HCT116 (cell line): Measurements from ENCODE around the gene EMD. TPM values are rescaled to one million over a fixed set of nuclear protein-coding genes. Genes with fewer than 3 reads are reported as not detected.

ENCODE experiments used
- ATAC-seq: fragments of 200-7000 bp; cut with Tn5 transposase; 2 replicates; pipeline ENCODE4 v1.9.1; 2020; ENCODE audit warnings: mild to moderate bottlenecking, moderate library complexity
- BruUV-seq: library from RNA; stranded (reverse); fragments of 400-500 nt; replicated peaks from 2 replicates; lab custom pipeline; 2021; lab: Mats Ljungman, UMichigan
- CTCF ChIA-PET: fragments of 300-600 bp; sonication (Branson Sonifier 250); formaldehyde crosslinking; loops from one replicate; lab custom pipeline; 2021; ENCODE audit warnings: antibody characterized with exemption; lab: Charles Lee
- POLR2A ChIA-PET: fragments of 300-600, 350-600 bp; sonication (Branson Sonifier 250); formaldehyde crosslinking; loops from one replicate; lab custom pipeline; 2021; ENCODE audit warnings: antibody characterized with exemption; lab: Charles Lee
- RAD21 ChIA-PET, 2 experiments: fragments of 300-600 bp; sonication (Branson Sonifier 250); formaldehyde crosslinking; loops; one replicate each; lab custom pipeline; 2023; ENCODE audit warnings: low total read pairs in 2 of 2; ENCODE audit not compliant: uncharacterized antibody in 2 of 2, unreplicated experiment in 2 of 2, low non-redundant PET in 1 of 2; lab: Charles Lee
- DNase-seq: peaks from one replicate; pipeline ENCODE4 v3.0.0-alpha.2; 2010; ENCODE audit warnings: low read depth, low spot score
- H2AFZ ChIP-seq: fragments of 200-600 bp; shearing (Covaris generic), sonication (generic); 2 replicates; pipeline ENCODE4 v1.6.1; 2017; ENCODE audit warnings: low read depth, mixed run types, mixed read lengths, antibody characterized with exemption, low read length; ENCODE audit not compliant: poor library complexity, severe bottlenecking
- H3K27ac ChIP-seq: 2 replicates; pipeline ENCODE4 v1.5.1; 2012; ENCODE audit warnings: low read depth, low read length
- H3K27me3 ChIP-seq: fragments of 200-600 bp; sonication (generic); 2 replicates; pipeline ENCODE4 v1.6.1; 2016; ENCODE audit warnings: mixed run types, low read length, mixed read lengths; ENCODE audit not compliant: insufficient read depth
- H3K36me3 ChIP-seq, 2 experiments: fragments of 200-500 bp in 1 of 2; fragments of 200-600 bp in 1 of 2; sonication (Bioruptor generic) in 1 of 2; sonication (generic) in 1 of 2; 2 replicates each; pipeline versions ENCODE4 v1.5.1 to v1.6.1; 2014 to 2016; ENCODE audit warnings: low read length in 2 of 2, inconsistent platforms in 1 of 2, mixed read lengths in 1 of 2, mixed run types in 1 of 2; ENCODE audit not compliant: insufficient read depth in 2 of 2, control insufficient read depth in 1 of 2
- H3K4me1 ChIP-seq, 2 experiments: fragments of 200-600 bp in 1 of 2; sonication (generic) in 1 of 2; 2 replicates each; pipeline versions ENCODE4 v1.5.1 to v1.6.1; 2012 to 2017; ENCODE audit warnings: low read length in 2 of 2, inconsistent platforms in 1 of 2, mild to moderate bottlenecking in 1 of 2, mixed read lengths in 1 of 2, mixed run types in 1 of 2, moderate library complexity in 1 of 2; ENCODE audit not compliant: insufficient read depth in 2 of 2, control insufficient read depth in 1 of 2
- H3K4me2 ChIP-seq: fragments of 200-600 bp; sonication (generic); 2 replicates; pipeline ENCODE4 v1.6.1; 2017; ENCODE audit warnings: mixed run types, low read length, mixed read lengths
- H3K4me3 ChIP-seq, 2 experiments: fragments of 200-600 bp in 1 of 2; sonication (generic) in 1 of 2; replicated peaks in 1 of 2; 2 replicates each; pipeline ENCODE4 v1.5.1; 2011 to 2016; ENCODE audit warnings: low read length in 2 of 2, control low read depth in 1 of 2, low read depth in 1 of 2, mild to moderate bottlenecking in 1 of 2, mixed read lengths in 1 of 2, mixed run types in 1 of 2
- H3K79me2 ChIP-seq: fragments of 200-600 bp; sonication (generic); 2 replicates; pipeline ENCODE4 v1.6.1; 2017; ENCODE audit warnings: mild to moderate bottlenecking, mixed run types, low read length, moderate library complexity, mixed read lengths; ENCODE audit not compliant: insufficient read depth
- H3K9ac ChIP-seq: fragments of 200-600 bp; sonication (generic); 2 replicates; pipeline ENCODE4 v1.6.1; 2016; ENCODE audit warnings: low read length, mixed read lengths
- H3K9me2 ChIP-seq: fragments of 200-600 bp; sonication (generic), shearing (Covaris generic); 2 replicates; pipeline ENCODE4 v1.6.1; 2017; ENCODE audit warnings: mixed run types, mild to moderate bottlenecking, moderate library complexity; ENCODE audit not compliant: insufficient read depth
- H3K9me3 ChIP-seq, 2 experiments: fragments of 200-500 bp in 1 of 2; fragments of 200-600 bp in 1 of 2; sonication (Bioruptor generic) in 1 of 2; sonication (generic) in 1 of 2; 2 replicates each; pipeline ENCODE4 v1.6.1; 2014 to 2017; ENCODE audit warnings: low read length in 2 of 2, mixed read lengths in 2 of 2, inconsistent platforms in 1 of 2, low read depth in 1 of 2, mild to moderate bottlenecking in 1 of 2, mixed run types in 1 of 2, moderate library complexity in 1 of 2; ENCODE audit not compliant: control insufficient read depth in 1 of 2, insufficient read depth in 1 of 2
- H4K20me1 ChIP-seq: fragments of 200-600 bp; sonication (generic), shearing (Covaris generic); 2 replicates; pipeline ENCODE4 v1.6.1; 2017; ENCODE audit warnings: mixed run types, mild to moderate bottlenecking, moderate library complexity; ENCODE audit not compliant: insufficient read depth
- CEBPB ChIP-seq: IDR thresholded peaks from 2 replicates; pipeline ENCODE4 v1.6.1; 2012; ENCODE audit warnings: low read depth
- EGR1 ChIP-seq: IDR thresholded peaks from 2 replicates; pipeline ENCODE4 v1.6.1; 2012; ENCODE audit warnings: low read depth
- EZH2 ChIP-seq: fragments of 200-600 bp; sonication (generic); IDR thresholded peaks from 2 replicates; pipeline ENCODE4 v1.6.1; 2017; ENCODE audit warnings: antibody characterized with exemption, mixed run types
- EZH2phosphoT487 ChIP-seq: fragments of 200-600 bp; IDR thresholded peaks from 2 replicates; pipeline ENCODE4 v1.6.1; 2018; ENCODE audit warnings: antibody characterized with exemption, borderline replicate concordance
- FOSL1 ChIP-seq: IDR thresholded peaks from 2 replicates; pipeline ENCODE4 v1.6.1; 2012; ENCODE audit warnings: low read depth
- JUND ChIP-seq: IDR thresholded peaks from 2 replicates; pipeline ENCODE4 v1.6.1; 2012
- POLR2A ChIP-seq: IDR thresholded peaks from 2 replicates; pipeline ENCODE4 v1.7.0; 2011; ENCODE audit warnings: borderline replicate concordance; ENCODE audit not compliant: insufficient read depth, insufficient read length; ENCODE audit errors: extremely low read depth
- POLR2AphosphoS5 ChIP-seq: IDR thresholded peaks from 2 replicates; pipeline ENCODE4 v1.6.1; 2011; ENCODE audit warnings: mild to moderate bottlenecking, low read depth, low read length, moderate library complexity
- RAD21 ChIP-seq: IDR thresholded peaks from 2 replicates; pipeline ENCODE4 v1.6.1; 2012; ENCODE audit warnings: low read depth, mild to moderate bottlenecking
- SIN3A ChIP-seq: IDR thresholded peaks from 2 replicates; pipeline ENCODE4 v1.6.1; 2012; ENCODE audit warnings: low read depth
- SP1 ChIP-seq: IDR thresholded peaks from 2 replicates; pipeline ENCODE4 v1.6.1; 2012; ENCODE audit warnings: low read depth
- SRF ChIP-seq: IDR thresholded peaks from 2 replicates; pipeline ENCODE4 v1.6.1; 2012; ENCODE audit warnings: low read depth
- YY1 ChIP-seq: IDR thresholded peaks from 2 replicates; pipeline ENCODE4 v1.6.1; 2011; ENCODE audit warnings: low read length, low read depth, moderate library complexity, mild to moderate bottlenecking; ENCODE audit not compliant: insufficient replicate concordance; ENCODE audit errors: extremely low read depth
- ZFX ChIP-seq: fragments of 450-650 bp; IDR thresholded peaks from 2 replicates; pipeline ENCODE4 v1.6.1; 2017
- ZNF274 ChIP-seq: fragments of 200-500 bp; sonication (Bioruptor generic); IDR thresholded peaks from 2 replicates; pipeline ENCODE4 v1.6.1; 2014; ENCODE audit warnings: mild to moderate bottlenecking, low read depth, low read length, inconsistent platforms
- intact Hi-C: fragments of 100-400 bp; cut with micrococcal nuclease; formaldehyde crosslinking; loops from 2 replicates; pipeline ENCODE4 v1.10.0; 2022
- total RNA-seq: library from RNA; stranded (reverse); gene quantifications from one replicate; pipeline ENCODE4 v1.2.1, GENCODE V29; 2021; ENCODE audit not compliant: unreplicated experiment
- TF ChIP-seq, protein P1 (sequence below): IDR thresholded peaks from 2 replicates; pipeline ENCODE4 v1.6.1; 2012
- TF ChIP-seq, protein P2 (sequence below): IDR thresholded peaks from 2 replicates; pipeline ENCODE4 v1.6.1; 2012
- TF ChIP-seq, protein P3 (sequence below): IDR thresholded peaks from 2 replicates; pipeline ENCODE4 v1.6.1; 2011; ENCODE audit warnings: mild to moderate bottlenecking, low read length, moderate library complexity; ENCODE audit not compliant: insufficient replicate concordance; ENCODE audit errors: extremely low read depth
- TF ChIP-seq, protein P4 (sequence below): IDR thresholded peaks from 2 replicates; pipeline ENCODE4 v1.6.1; 2012; ENCODE audit warnings: low read depth

The EMD gene
- total RNA-seq, 1 experiment from 2014 or later: 102 TPM

DNA sequence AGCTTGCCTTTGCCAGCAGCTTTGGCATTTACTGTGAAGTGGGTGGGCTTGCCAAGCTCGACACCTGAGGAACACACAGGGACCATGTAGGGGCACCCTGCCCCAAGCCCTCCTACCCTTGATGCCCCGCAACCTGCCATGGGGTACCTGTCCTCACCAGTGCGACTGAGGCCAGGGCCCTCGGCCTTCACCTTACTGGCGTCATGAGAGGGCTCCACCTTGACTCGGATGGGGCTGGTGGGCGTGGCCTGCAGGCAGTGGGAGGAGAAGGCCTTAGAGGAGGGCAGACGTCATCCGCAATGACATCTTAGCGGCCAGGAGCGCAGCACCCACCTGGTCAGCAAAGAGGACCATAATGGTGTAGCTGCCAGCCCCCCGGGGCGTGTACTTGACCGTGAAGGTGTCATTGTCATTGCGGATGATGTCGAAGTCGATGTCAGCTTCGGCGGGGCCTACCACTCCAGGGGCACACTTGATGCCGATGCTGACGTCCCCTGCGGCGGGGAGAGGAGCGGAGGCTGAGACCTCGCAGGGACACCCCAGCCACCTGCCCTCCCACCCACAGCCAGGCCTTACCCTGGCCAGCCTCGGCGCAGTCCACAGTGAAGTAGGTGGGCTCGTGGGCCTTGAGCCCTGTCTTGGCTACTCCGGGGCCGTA, 16.9 kb upstream of the EMD start:
- Histone ChIP-seq H3K27ac (no peak overlapping the region), H4K20me1 (0 out of 2 replicates have a peak, but pooled peaks cover 2% of the 10 kb centered on the region), H3K9me3 (no peaks in the 10 kb centered on the region), H3K4me2 (no peak overlapping the region), H3K9ac (no peak overlapping the region), H2AFZ (no peak overlapping the region), H3K36me3 (peaks cover 6 to 39% of the 10 kb centered on the region in 2 experiments; a peak in 3 of 4 replicates), H3K79me2 (peaks cover 58% of the 10 kb centered on the region; the same call in 1 of the 2 replicates), H3K9me2 (no peaks in the 10 kb centered on the region), H3K27me3 (no peaks in the 10 kb centered on the region), H3K4me3 (no peak overlapping the region), H3K4me1 (no peaks in the 10 kb centered on the region)
- ChIA-PET POLR2A (no interaction called here), CTCF (no interaction called here), RAD21 (no interaction called here)
- no TSS peak for BruUV-seq
- no peak for TF ChIP-seq POLR2A
- no peak for TF ChIP-seq SIN3A
- TF ChIP-seq FOSL1: no peak
- TF ChIP-seq ZFX: no peak
- TF ChIP-seq CEBPB: no peak
- TF ChIP-seq, protein P1, sequence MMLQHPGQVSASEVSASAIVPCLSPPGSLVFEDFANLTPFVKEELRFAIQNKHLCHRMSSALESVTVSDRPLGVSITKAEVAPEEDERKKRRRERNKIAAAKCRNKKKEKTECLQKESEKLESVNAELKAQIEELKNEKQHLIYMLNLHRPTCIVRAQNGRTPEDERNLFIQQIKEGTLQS: no peak
- TF ChIP-seq POLR2AphosphoS5: no peak
- TF ChIP-seq, protein P2, sequence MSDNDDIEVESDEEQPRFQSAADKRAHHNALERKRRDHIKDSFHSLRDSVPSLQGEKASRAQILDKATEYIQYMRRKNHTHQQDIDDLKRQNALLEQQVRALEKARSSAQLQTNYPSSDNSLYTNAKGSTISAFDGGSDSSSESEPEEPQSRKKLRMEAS: no peak
- no peak for TF ChIP-seq EZH2phosphoT487
- TF ChIP-seq EGR1: no peak
- no peak for TF ChIP-seq RAD21
- TF ChIP-seq SP1: no peak
- TF ChIP-seq SRF: no peak
- TF ChIP-seq, protein P3, sequence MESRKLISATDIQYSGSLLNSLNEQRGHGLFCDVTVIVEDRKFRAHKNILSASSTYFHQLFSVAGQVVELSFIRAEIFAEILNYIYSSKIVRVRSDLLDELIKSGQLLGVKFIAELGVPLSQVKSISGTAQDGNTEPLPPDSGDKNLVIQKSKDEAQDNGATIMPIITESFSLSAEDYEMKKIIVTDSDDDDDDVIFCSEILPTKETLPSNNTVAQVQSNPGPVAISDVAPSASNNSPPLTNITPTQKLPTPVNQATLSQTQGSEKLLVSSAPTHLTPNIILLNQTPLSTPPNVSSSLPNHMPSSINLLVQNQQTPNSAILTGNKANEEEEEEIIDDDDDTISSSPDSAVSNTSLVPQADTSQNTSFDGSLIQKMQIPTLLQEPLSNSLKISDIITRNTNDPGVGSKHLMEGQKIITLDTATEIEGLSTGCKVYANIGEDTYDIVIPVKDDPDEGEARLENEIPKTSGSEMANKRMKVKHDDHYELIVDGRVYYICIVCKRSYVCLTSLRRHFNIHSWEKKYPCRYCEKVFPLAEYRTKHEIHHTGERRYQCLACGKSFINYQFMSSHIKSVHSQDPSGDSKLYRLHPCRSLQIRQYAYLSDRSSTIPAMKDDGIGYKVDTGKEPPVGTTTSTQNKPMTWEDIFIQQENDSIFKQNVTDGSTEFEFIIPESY: no peak
- TF ChIP-seq EZH2: no peak
- no peak for TF ChIP-seq JUND
- TF ChIP-seq, protein P4, sequence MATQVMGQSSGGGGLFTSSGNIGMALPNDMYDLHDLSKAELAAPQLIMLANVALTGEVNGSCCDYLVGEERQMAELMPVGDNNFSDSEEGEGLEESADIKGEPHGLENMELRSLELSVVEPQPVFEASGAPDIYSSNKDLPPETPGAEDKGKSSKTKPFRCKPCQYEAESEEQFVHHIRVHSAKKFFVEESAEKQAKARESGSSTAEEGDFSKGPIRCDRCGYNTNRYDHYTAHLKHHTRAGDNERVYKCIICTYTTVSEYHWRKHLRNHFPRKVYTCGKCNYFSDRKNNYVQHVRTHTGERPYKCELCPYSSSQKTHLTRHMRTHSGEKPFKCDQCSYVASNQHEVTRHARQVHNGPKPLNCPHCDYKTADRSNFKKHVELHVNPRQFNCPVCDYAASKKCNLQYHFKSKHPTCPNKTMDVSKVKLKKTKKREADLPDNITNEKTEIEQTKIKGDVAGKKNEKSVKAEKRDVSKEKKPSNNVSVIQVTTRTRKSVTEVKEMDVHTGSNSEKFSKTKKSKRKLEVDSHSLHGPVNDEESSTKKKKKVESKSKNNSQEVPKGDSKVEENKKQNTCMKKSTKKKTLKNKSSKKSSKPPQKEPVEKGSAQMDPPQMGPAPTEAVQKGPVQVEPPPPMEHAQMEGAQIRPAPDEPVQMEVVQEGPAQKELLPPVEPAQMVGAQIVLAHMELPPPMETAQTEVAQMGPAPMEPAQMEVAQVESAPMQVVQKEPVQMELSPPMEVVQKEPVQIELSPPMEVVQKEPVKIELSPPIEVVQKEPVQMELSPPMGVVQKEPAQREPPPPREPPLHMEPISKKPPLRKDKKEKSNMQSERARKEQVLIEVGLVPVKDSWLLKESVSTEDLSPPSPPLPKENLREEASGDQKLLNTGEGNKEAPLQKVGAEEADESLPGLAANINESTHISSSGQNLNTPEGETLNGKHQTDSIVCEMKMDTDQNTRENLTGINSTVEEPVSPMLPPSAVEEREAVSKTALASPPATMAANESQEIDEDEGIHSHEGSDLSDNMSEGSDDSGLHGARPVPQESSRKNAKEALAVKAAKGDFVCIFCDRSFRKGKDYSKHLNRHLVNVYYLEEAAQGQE: no peak
- TF ChIP-seq YY1: no peak
- no peak for TF ChIP-seq ZNF274
- intact Hi-C loops: no loop called here
- no peak for DNase-seq
- no peak for ATAC-seq
